KMS-11 (cell line): Measurements from ENCODE around the gene PLEKHN1.

Experiments
- H2AFZ ChIP-seq: fragments of 200-600 bp; sonication (generic); 2 replicates; pipeline ENCODE4 v1.6.1; 2016; ENCODE audit warnings: antibody characterized with exemption, mixed run types, low read depth
- H3K27ac ChIP-seq: fragments of 200-600 bp; sonication (generic); 2 replicates; pipeline ENCODE4 v1.6.1; 2016; ENCODE audit warnings: mild to moderate bottlenecking, mixed run types
- H3K27me3 ChIP-seq: fragments of 200-600 bp; sonication (generic); 2 replicates; pipeline ENCODE4 v1.6.1; 2017; ENCODE audit warnings: mild to moderate bottlenecking, low read depth, mixed run types, moderate library complexity; ENCODE audit not compliant: insufficient read depth
- H3K36me3 ChIP-seq: fragments of 200-600 bp; sonication (generic); 2 replicates; pipeline ENCODE4 v1.6.1; 2017; ENCODE audit warnings: mild to moderate bottlenecking, mixed run types; ENCODE audit not compliant: insufficient read depth
- H3K4me1 ChIP-seq: fragments of 200-600 bp; sonication (generic); 2 replicates; pipeline ENCODE4 v1.6.1; 2016; ENCODE audit warnings: mild to moderate bottlenecking, low read depth, mixed run types; ENCODE audit not compliant: poor library complexity, severe bottlenecking
- H3K4me2 ChIP-seq: fragments of 200-600 bp; sonication (generic); 2 replicates; pipeline ENCODE4 v1.7.0; 2016; ENCODE audit warnings: mild to moderate bottlenecking, mixed run types
- H3K4me3 ChIP-seq: fragments of 200-600 bp; sonication (generic); IDR thresholded peaks from 2 replicates; pipeline ENCODE4 v1.6.1; 2017; ENCODE audit warnings: low read depth, low read length, mixed read lengths; ENCODE audit not compliant: insufficient read depth
- H3K79me2 ChIP-seq: fragments of 200-600 bp; sonication (generic); 2 replicates; pipeline ENCODE4 v1.6.1; 2016; ENCODE audit warnings: low read depth, mixed run types; ENCODE audit not compliant: insufficient read depth
- H3K9ac ChIP-seq: fragments of 200-600 bp; sonication (generic); 2 replicates; pipeline ENCODE4 v1.6.1; 2016; ENCODE audit warnings: mild to moderate bottlenecking, mixed run types
- H4K20me1 ChIP-seq: fragments of 200-600 bp; sonication (generic); 2 replicates; pipeline ENCODE4 v1.6.1; 2016; ENCODE audit warnings: mild to moderate bottlenecking, mixed run types; ENCODE audit not compliant: insufficient read depth
- TF ChIP-seq, protein P1 (sequence below): fragments of 200-600 bp; sonication (generic); conservative IDR thresholded peaks from 2 replicates; pipeline ENCODE4 v1.6.1; 2017; ENCODE audit warnings: low read depth, mild to moderate bottlenecking, antibody characterized with exemption, low read length, moderate library complexity, mixed read lengths

The PLEKHN1 gene

DNA sequence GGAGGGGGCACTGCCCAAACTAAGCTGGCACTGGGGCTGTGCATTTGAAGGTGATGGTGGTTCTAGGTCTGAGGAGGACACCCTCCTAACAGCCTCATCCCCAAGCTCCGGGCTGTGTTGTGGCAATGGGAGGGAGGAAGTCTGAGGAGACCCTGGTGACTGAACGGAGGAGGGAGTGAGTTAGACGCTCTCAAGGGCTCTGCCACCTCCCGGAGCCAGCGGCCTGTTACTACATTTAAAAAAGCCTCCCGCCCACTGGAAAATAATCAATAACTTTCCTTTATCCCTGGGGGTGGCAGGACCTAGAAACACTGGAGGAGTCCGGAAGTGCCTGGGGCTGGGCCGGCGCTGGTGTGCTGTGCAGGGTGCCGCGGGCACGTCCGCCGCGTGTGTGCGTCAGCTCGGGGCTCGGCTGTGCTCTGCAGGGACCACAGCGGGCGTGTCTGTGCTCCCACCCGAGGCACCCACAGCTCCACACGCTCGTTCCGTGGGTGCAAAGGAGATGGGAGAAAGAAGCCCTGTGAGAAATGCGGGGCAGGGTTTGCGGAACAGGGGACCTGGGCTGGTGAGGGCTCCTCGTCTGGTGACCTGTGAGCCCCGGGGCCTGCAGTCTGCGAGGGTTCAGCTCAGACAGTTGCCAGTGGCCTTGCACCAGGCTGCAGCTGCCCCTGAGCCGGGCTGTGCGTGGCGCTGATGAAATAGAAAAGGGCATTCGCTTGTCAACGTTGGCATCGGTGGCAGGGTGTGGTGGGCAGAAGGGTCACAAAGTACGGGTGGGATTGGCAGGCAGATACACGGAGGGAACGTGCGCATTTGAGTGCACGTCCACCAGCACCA lies 37.2 kb upstream of the PLEKHN1 start:
- Histone ChIP-seq H3K4me3 (no peak overlapping the region), H3K79me2 (no peaks in the 10 kb centered on the region), H3K27ac (no peak overlapping the region), H3K36me3 (no peaks in the 10 kb centered on the region), H2AFZ (no peak overlapping the region), H3K27me3 (peaks cover 93% of the 10 kb centered on the region), H4K20me1 (no peaks in the 10 kb centered on the region), H3K9ac (no peak overlapping the region), H3K4me2 (no peak overlapping the region), H3K4me1 (peaks cover 5% of the 10 kb centered on the region)
- TF ChIP-seq, protein P1, sequence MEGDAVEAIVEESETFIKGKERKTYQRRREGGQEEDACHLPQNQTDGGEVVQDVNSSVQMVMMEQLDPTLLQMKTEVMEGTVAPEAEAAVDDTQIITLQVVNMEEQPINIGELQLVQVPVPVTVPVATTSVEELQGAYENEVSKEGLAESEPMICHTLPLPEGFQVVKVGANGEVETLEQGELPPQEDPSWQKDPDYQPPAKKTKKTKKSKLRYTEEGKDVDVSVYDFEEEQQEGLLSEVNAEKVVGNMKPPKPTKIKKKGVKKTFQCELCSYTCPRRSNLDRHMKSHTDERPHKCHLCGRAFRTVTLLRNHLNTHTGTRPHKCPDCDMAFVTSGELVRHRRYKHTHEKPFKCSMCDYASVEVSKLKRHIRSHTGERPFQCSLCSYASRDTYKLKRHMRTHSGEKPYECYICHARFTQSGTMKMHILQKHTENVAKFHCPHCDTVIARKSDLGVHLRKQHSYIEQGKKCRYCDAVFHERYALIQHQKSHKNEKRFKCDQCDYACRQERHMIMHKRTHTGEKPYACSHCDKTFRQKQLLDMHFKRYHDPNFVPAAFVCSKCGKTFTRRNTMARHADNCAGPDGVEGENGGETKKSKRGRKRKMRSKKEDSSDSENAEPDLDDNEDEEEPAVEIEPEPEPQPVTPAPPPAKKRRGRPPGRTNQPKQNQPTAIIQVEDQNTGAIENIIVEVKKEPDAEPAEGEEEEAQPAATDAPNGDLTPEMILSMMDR, result no peak

DNA sequence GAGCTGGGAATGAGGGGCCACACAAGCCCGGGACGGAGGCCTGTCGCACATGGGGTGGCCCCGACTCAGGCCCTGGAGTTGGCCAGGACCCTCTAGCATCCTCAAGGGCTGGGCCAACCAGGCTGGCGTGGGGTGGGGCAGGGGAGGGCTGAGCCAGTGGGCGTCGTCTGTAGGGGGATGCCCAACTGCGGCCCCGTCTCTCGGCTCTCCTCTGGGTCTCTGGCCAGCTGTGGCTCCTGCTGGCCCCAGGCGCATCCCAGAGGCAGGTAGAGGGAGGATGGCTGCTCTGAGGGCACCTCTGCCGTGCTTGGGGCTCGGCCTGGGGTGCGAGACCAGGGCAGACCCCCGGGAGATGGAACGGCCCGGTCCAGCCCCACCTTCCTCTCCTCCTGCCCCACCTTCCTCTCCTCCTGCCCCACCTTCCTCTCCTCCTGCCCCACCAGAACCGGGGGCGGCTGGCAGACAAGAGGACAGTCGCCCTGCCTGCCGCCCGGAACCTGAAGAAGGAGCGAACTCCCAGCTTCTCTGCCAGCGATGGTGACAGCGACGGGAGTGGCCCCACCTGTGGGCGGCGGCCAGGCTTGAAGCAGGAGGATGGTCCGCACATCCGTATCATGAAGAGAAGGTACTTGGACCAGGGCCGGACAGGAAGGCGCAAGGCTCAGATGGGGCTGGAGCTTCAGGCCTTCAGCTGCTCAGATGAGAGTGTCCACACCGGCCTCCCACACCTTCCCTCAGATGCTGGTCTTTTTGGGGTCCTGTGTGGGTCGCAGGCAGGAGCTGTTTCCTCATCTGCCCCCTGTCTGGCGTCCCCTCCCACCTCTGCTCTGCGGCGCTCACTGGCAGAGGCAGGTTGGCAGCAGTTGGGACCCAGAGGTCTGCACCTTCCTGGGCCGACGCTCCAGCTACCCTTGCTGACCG lies 36.3 kb upstream of the PLEKHN1 start:
- H4K20me1 ChIP-seq, result no peaks in the 10 kb centered on the region
- no peak overlapping the region for H3K4me2 ChIP-seq
- no peak overlapping the region for H3K4me3 ChIP-seq
- H3K27ac ChIP-seq, result no peak overlapping the region
- no peak overlapping the region for H3K9ac ChIP-seq
- no peaks in the 10 kb centered on the region for H3K79me2 ChIP-seq
- no peaks in the 10 kb centered on the region for H3K36me3 ChIP-seq
- H3K4me1 ChIP-seq, result peaks cover under 1% of the 10 kb centered on the region
- TF ChIP-seq, protein P1, result no peak
- H2AFZ ChIP-seq, result no peak overlapping the region
- peaks cover 87% of the 10 kb centered on the region for H3K27me3 ChIP-seq

DNA sequence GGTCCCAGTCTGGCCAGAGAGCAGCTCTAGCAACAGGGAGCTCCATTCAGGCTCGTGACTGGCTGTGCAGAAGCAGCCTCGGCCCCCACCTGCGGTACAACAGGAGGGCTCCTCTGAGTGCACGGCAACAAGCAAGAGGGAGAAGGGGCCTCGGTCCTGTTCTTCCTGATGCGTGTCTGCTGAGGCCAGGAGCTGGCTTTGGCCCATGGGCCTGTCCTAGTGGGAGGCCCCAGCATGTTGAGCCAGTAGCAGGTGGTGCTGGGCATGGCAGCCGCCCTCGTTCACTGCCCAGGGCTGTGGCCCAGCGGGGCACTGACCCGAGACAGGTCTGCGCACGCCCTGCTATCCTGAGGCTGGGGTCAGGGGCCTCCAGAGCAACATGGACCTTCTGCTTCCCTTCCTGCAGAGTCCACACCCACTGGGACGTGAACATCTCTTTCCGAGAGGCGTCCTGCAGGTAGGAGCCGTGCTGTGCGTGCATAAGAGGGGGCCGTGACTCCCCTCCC lies 35.6 kb upstream of the PLEKHN1 start:
- Histone ChIP-seq H3K9ac (no peak overlapping the region), H4K20me1 (no peaks in the 10 kb centered on the region), H3K27ac (no peak overlapping the region), H3K27me3 (peaks cover 88% of the 10 kb centered on the region), H3K4me1 (no peaks in the 10 kb centered on the region), H2AFZ (no peak overlapping the region), H3K4me3 (no peak overlapping the region), H3K4me2 (no peak overlapping the region), H3K79me2 (no peaks in the 10 kb centered on the region), H3K36me3 (no peaks in the 10 kb centered on the region)
- TF ChIP-seq, protein P1, result no peak

DNA sequence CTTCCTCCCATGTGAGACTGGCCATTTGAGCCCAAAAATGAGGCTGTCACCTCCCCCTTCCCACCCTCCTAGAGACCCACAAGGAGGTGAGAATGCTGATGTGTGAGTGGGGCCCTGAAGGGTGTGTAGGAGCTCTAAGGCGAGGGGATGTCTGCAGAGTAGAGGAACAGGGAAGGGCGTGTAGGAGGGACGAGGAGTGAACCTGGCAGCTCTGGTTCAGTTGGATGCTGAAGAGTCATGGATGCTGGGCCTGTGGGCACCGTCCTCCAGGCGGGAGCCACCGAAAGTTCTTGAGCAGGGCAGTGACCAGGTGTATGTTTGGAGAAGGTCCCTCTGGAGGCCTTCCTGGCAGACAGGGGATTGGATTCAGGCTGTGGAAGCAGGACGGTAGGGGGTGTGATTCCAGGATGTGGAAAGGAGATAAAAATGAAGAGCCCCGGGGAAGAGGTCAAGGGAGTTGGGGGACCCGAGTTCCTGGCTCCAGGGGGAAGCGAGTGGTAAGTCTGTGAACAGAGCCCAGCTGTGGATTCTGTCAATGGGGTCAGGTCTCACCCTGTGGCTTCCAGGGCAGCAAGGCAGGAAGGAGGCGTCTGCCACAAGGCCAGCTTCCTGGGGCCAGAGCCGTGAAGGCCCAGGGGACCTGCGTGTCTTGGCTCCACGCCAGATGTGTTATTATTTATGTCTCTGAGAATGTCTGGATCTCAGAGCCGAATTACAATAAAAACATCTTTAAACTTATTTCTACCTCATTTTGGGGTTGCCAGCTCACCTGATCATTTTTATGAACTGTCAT lies 34.7 kb upstream of the PLEKHN1 start:
- Histone ChIP-seq H3K36me3 (no peaks in the 10 kb centered on the region), H3K27me3 (peaks cover 88% of the 10 kb centered on the region), H3K9ac (no peak overlapping the region), H3K4me2 (no peak overlapping the region), H3K4me1 (no peaks in the 10 kb centered on the region), H4K20me1 (no peaks in the 10 kb centered on the region), H3K4me3 (no peak overlapping the region), H3K79me2 (no peaks in the 10 kb centered on the region), H3K27ac (no peak overlapping the region), H2AFZ (no peak overlapping the region)
- TF ChIP-seq, protein P1, result no peak
